GM23338 (cell line): ENCODE measurements around the gene IQUB.

ENCODE experiments used
- CTCF ChIP-seq, 2 experiments: fragments of 200-600 bp in 1 of 2; sonication (generic) in 1 of 2; conservative IDR thresholded peaks; 2 replicates each; pipeline versions ENCODE4 v1.5.1 to v1.6.1; 2016 to 2017; ENCODE audit warnings: antibody characterized with exemption in 2 of 2, low read depth in 2 of 2, mild to moderate bottlenecking in 2 of 2, moderate library complexity in 1 of 2
- ETS1 ChIP-seq: IDR thresholded peaks from 2 replicates; pipeline ENCODE4 v1.6.1; 2016; ENCODE audit warnings: antibody characterized with exemption
- EZH2 ChIP-seq: fragments of 200-600 bp; sonication (generic); IDR thresholded peaks from one replicate; pipeline ENCODE4 v1.8.0; 2017; ENCODE audit warnings: antibody characterized with exemption, mild to moderate bottlenecking, low read depth; ENCODE audit not compliant: unreplicated experiment
- EZH2phosphoT487 ChIP-seq: fragments of 200-600 bp; sonication (generic); IDR thresholded peaks from one replicate; pipeline ENCODE4 v1.8.1; 2018; ENCODE audit warnings: antibody characterized with exemption; ENCODE audit not compliant: unreplicated experiment
- REST ChIP-seq: IDR thresholded peaks from one replicate; pipeline ENCODE4 v1.6.1; 2018; ENCODE audit warnings: antibody characterized with exemption; ENCODE audit not compliant: unreplicated experiment

GRCh38 chr7:123439191-123439590 is 95.2 kb downstream of the IQUB start:
- TF ChIP-seq ETS1 (no peak), CTCF (conservative IDR thresholded peaks at IDR 0.05; ENCODE audit: low read depth in 2 of 2) (no peak), EZH2phosphoT487 (no peak), EZH2 (no peak), REST (no peak)
